Fibroblast of the aortic adventitia (primary cell): ENCODE results near the gene RAB35. TPM values are rescaled to one million over a fixed set of nuclear protein-coding genes. Genes with fewer than 3 reads are reported as not detected.

ENCODE experiments used
- DNase-seq: peaks from one replicate; pipeline ENCODE4 v3.0.0-alpha.2; 2010; ENCODE audit warnings: low read depth
- H3K4me3 ChIP-seq: 2 replicates; pipeline ENCODE4 v1.5.1; 2011; ENCODE audit warnings: low read depth, mild to moderate bottlenecking, control low read depth, low read length, moderate library complexity
- total RNA-seq: library from RNA; depleted of rRNA; stranded (reverse); fragments of >200 nt; gene quantifications from 2 replicates; pipeline ENCODE4 v1.2.3, GENCODE V29; 2012; ENCODE audit warnings: low replicate concordance
- TF ChIP-seq, protein P1 (sequence below): IDR thresholded peaks from 2 replicates; pipeline ENCODE4 v1.5.1; 2011; ENCODE audit warnings: mild to moderate bottlenecking, low read length, control low read depth, inconsistent platforms; ENCODE audit not compliant: insufficient read depth

The RAB35 gene
- total RNA-seq, 1 donor: 24.8 TPM

- H3K4me3 ChIP-seq: no peak overlapping the region
- TF ChIP-seq, protein P1, sequence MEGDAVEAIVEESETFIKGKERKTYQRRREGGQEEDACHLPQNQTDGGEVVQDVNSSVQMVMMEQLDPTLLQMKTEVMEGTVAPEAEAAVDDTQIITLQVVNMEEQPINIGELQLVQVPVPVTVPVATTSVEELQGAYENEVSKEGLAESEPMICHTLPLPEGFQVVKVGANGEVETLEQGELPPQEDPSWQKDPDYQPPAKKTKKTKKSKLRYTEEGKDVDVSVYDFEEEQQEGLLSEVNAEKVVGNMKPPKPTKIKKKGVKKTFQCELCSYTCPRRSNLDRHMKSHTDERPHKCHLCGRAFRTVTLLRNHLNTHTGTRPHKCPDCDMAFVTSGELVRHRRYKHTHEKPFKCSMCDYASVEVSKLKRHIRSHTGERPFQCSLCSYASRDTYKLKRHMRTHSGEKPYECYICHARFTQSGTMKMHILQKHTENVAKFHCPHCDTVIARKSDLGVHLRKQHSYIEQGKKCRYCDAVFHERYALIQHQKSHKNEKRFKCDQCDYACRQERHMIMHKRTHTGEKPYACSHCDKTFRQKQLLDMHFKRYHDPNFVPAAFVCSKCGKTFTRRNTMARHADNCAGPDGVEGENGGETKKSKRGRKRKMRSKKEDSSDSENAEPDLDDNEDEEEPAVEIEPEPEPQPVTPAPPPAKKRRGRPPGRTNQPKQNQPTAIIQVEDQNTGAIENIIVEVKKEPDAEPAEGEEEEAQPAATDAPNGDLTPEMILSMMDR: no peak
- peak; percentile 60 for DNase-seq
Measured at GRCh38 chr12:120126635-120127005, 10.1 kb upstream of the RAB35 start.

DNA sequence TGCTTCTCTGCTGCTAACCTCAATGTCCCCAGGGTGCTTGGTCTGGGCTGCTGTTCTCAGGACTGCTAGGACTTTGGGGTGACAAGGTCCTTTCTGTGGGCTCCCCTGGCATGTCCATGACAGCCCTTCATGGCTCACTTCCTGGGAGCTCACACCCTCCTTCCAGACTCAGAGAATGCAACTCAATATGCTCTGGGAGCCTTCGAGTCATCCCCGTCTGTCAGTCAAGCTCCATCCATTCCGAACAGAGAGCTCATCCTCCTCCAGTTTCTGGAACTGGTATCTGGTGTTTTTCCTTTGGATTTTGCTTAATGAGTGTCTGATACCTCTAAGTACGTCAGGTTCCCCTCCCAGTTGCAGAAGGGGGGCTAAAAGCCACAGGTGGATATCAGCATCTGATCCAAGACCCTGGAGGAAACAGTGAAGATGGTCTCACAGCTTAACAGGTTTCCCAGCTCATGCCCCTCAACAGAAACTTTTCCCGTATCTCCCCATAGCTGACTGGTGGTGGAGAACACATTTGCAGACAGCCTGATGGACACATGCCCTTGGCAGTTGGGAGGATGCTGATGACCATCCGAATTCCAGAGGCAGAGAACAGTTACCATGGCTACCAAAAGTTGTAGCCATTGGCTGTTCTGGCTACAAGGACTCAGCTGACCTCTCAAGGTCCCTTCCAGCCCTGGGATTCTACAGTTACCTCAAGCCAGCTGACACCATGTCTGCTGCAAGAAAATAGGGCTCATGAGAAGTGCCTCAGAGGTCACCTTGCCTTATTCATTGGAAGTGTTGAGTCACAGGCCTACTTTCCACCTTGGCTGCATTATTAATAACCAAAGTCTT, 9.5 kb upstream of the RAB35 start:
- H3K4me3 ChIP-seq: no peak overlapping the region
- TF ChIP-seq, protein P1: no peak
- DNase-seq: no peak

- no peak for DNase-seq
- H3K4me3 ChIP-seq: no peak overlapping the region
- TF ChIP-seq, protein P1: no peak
Measured at GRCh38 chr12:120125029-120125428, 8.5 kb upstream of the RAB35 start.

DNA sequence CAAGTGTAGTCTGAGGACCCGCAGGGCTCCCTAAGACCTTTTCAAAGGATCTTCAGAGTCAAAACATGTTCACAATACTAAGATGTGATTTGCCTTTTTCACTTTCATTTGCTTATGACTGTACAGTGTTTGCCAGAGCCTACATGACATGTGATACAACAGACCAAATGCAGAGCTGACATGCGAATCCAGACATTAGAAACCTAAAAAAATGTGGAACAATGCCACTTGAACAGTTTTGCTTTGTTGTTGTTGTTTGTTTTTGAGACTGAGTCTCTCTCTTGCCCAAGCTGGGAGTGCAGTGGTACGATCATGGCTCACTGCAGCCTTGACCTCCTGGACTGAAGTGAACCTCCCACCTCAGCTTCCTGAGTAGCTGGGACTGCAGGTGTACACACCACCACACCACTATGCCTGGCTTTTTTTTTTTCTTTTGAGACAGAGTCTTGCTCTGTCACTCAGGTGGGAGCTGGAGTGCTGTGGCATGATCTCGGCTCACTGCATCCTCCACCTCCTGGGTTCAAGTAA, 5.3 kb upstream of the RAB35 start:
- DNase-seq: no peak
- TF ChIP-seq, protein P1: no peak

DNA sequence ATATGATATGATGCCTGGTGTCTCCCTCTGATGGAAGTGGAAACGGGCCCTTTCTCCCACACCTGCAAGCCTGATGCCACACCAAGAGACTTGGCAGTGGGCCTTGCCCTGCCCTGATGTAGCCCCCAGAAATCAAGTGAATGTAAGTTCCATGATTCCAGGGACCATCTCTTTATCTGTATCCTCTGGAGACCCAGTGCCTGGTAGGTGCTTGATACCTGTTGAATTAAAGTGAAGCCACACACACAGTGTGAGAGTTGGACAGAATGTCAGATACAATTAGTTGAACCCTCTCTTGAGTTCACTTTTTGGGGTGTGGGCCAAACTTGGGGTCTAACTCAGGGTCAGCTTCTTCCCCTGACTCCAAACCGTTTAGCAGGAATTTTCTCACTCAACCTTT, 4.8 kb upstream of the RAB35 start:
- TF ChIP-seq, protein P1: no peak
- DNase-seq: no peak
- H3K4me3 ChIP-seq: no peak overlapping the region

More for the DNA sequence above, 5.3 kb upstream of the RAB35 start:
- H3K4me3 ChIP-seq: no peak overlapping the region

DNA sequence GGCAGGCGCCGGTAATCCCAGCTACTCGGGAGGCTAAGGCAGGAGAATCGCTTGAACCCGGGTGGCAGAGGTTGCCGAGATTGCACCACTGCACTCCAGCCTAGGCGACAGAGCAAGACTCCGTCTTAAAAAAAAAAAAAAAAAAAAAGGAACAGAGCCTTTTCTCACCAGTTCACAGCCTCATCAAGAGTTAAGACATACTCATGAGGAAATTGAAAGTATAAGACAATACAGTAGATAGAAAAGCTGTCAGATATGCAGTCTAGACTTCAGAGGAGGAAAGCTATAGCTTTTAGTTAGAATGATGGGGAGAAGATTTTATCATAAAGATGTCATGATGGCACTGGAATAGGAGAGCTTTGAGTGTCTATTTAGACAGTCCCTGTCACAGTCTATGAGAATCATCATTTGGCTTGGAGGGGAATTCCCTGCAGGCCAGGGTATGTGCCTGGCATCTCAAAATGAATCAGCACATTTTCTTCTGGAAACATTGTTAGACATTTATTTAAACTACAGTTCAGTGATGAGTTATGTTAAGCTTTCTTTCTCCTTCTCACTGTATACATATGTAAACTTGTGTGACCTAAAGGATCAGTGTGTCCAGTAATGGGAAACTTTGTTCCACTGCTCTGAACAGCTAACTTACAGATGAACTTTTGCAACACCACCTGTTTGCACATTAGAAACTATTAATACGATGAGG, 2.9 kb upstream of the RAB35 start:
- TF ChIP-seq, protein P1: no peak
- no peak overlapping the region for H3K4me3 ChIP-seq
- peak; percentile 45 for DNase-seq
